Measurements from ENCODE around the gene CPNE5. TPM values are rescaled to one million over a fixed set of nuclear protein-coding genes. Genes with fewer than 3 reads are reported as not detected.

CPNE5 gene
- total and polyA plus RNA-seq, 9 of the 15 experiments (the other 6 are each of a cell fraction or from before 2014, with no cell fraction given), result 0.14 to 1.0 (median 0.46) TPM; not detected in 2

DNA sequence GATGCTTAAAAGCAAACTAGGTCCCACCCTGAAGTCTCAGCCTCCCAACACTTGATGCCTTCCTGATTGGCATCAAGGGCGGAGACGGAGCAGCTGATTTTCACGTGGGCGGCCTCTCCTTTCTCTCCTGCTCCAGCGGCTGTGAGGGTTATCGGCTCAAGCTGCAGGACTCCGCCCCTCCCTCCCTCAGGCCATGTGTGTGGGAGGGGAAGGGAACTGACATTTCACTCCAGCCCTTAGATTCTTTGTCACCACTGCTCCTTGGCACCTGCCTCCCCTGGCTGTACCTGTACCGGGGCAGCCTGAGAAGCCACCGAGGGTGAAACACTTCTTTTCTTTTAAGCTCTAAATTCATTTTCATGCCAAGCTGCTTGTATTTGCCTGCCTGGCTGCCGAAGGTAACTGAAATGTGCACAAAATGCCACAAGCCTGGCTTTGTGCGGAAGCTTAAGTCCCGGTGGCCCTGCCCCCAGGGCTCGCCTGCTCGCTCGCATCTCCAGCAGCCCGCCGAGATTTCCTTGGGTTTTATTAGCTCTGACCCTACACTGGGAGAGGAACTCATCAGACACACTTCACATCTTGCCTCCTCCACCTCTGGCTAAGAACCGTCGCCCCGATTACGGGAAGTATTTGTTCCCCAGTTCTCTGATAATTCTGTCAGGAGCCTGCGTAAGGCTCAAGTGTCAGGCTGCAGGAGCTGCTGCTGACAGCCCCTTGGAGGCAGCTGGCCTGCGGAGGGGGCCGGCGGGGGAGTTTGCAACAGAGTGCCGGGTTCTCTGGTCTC is 9.6 kb upstream of the CPNE5 start (continued):
- TF ChIP-seq ZMIZ1 (IDR thresholded peaks at IDR 0.05; ENCODE audit: low read depth in 2 of 2, low read length in 2 of 2) (no peak), ELF2 (CRISPR knock-in tag; IDR thresholded peaks at IDR 0.05) (no peak), STAG1 (CRISPR knock-in tag; IDR thresholded peaks at IDR 0.05; ENCODE audit: borderline replicate concordance) (no peak; the same call in 1 of the 2 replicates), POLR2H (tag; IDR thresholded peaks at IDR 0.05; ENCODE audit: low read depth) (no peak), ZNF511 (CRISPR knock-in tag; IDR thresholded peaks at IDR 0.05) (peak; percentile 61; the same call in 1 of the 2 replicates), NCOA1 (IDR thresholded peaks at IDR 0.05; ENCODE audit: low read depth) (no peak; the same call in 1 of the 2 replicates), NFIX (CRISPR knock-in tag; IDR thresholded peaks at IDR 0.05; ENCODE audit: low read depth) (no peak), NONO (IDR thresholded peaks at IDR 0.05; ENCODE audit: low read depth in 2 of 2, low read length in 1 of 2) (no peak; a peak in 1 of 4 replicates), ZNF121 (CRISPR knock-in tag; conservative IDR thresholded peaks at IDR 0.05) (no peak), DDX20 (tag; IDR thresholded peaks at IDR 0.05; ENCODE audit: low read depth) (no peak), ZNF79 (CRISPR knock-in tag; IDR thresholded peaks at IDR 0.05; ENCODE audit: low read depth) (no peak), RBM14 (IDR thresholded peaks at IDR 0.05; ENCODE audit: borderline replicate concordance, insufficient read depth, low read depth, low read length) (no peak), HBP1 (CRISPR knock-in tag; IDR thresholded peaks at IDR 0.05) (no peak), POLR2G (IDR thresholded peaks at IDR 0.05; ENCODE audit: low read depth, low read length) (peak; percentile 43; the same call in 1 of the 2 replicates), SRSF9 (IDR thresholded peaks at IDR 0.05; ENCODE audit: borderline replicate concordance, low read depth, low read length) (no peak), TCF3 (CRISPR knock-in tag; IDR thresholded peaks at IDR 0.05) (peak; percentile 80), TARDBP (IDR thresholded peaks at IDR 0.05) (no peak)
- TF ChIP-seq, protein P1, sequence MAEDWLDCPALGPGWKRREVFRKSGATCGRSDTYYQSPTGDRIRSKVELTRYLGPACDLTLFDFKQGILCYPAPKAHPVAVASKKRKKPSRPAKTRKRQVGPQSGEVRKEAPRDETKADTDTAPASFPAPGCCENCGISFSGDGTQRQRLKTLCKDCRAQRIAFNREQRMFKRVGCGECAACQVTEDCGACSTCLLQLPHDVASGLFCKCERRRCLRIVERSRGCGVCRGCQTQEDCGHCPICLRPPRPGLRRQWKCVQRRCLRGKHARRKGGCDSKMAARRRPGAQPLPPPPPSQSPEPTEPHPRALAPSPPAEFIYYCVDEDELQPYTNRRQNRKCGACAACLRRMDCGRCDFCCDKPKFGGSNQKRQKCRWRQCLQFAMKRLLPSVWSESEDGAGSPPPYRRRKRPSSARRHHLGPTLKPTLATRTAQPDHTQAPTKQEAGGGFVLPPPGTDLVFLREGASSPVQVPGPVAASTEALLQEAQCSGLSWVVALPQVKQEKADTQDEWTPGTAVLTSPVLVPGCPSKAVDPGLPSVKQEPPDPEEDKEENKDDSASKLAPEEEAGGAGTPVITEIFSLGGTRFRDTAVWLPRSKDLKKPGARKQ (CRISPR knock-in tag; IDR thresholded peaks at IDR 0.05), result no peak
